COLO829 (cell line): ENCODE results near the gene OR2T1.
"Not testable (repeated sequence)": the region's sequence is repeated elsewhere in the genome, so short reads cannot be mapped to it uniquely, and the experiment has no call there.

ENCODE experiments used
- DNase-seq: peaks from one replicate; pipeline ENCODE4 v3.0.0; 2012; ENCODE audit warnings: low spot score

Gene OR2T1

GRCh38 chr1:248402748-248403147 is at the start of gene OR2T1:
Gene OR2T1, plus strand, starts transcription at chr1:248403048. Its CDS starts 3,100 bp downstream, at chr1:248406148.
- no peak for DNase-seq

GRCh38 chr1:248359415-248359814 is 43.4 kb upstream of the OR2T1 start:
- DNase-seq: no peak

- peak; percentile 32 for DNase-seq
Observed at GRCh38 chr1:248361121-248361715, 41.6 kb upstream of the OR2T1 start, which contains the start of gene OR2T4. Gene OR2T4, plus strand, starts transcription at chr1:248361665. Its CDS starts 0 bp downstream, at chr1:248361665.

GRCh38 chr1:248366609-248367008 is 36.2 kb upstream of the OR2T1 start:
- DNase-seq: no peak

- DNase-seq: no peak
Observed at GRCh38 chr1:248372394-248372793, 30.5 kb upstream of the OR2T1 start.

GRCh38 chr1:248373761-248374160 is 29.1 kb upstream of the OR2T1 start:
- DNase-seq: no peak

GRCh38 chr1:248375446-248375845 is 27.4 kb upstream of the OR2T1 start, which contains the start of gene OR2T6:
Gene OR2T6, plus strand, starts transcription at chr1:248375746. Its CDS starts 11,863 bp downstream, at chr1:248387609.
- no peak for DNase-seq

GRCh38 chr1:248376916-248377315 is 25.9 kb upstream of the OR2T1 start:
- DNase-seq: no peak

- DNase-seq: no peak
Observed at GRCh38 chr1:248380854-248381253, 22.0 kb upstream of the OR2T1 start.

- no peak for DNase-seq
Observed at GRCh38 chr1:248388426-248388825, 14.4 kb upstream of the OR2T1 start.

- no peak for DNase-seq
Observed at GRCh38 chr1:248393050-248393449, 9.8 kb upstream of the OR2T1 start.

GRCh38 chr1:248404024-248404423 is 1.2 kb downstream of the OR2T1 start:
- DNase-seq: peak; percentile 66

- no peak for DNase-seq
Observed at GRCh38 chr1:248406721-248407692, 4.2 kb downstream of the OR2T1 start.

- no peak for DNase-seq
Observed at GRCh38 chr1:248416226-248416625, 13.4 kb downstream of the OR2T1 start.

GRCh38 chr1:248417854-248418253 is 15.0 kb downstream of the OR2T1 start:
- no peak for DNase-seq

- no peak for DNase-seq
Observed at GRCh38 chr1:248421384-248421783, 18.5 kb downstream of the OR2T1 start.

GRCh38 chr1:248427526-248428191 is 24.8 kb downstream of the OR2T1 start:
- not testable (repeated sequence) for DNase-seq

- not testable (repeated sequence) for DNase-seq
Observed at GRCh38 chr1:248428192-248428533, 25.3 kb downstream of the OR2T1 start.

GRCh38 chr1:248431683-248432082 is 28.8 kb downstream of the OR2T1 start:
- DNase-seq: not testable (repeated sequence)

GRCh38 chr1:248432201-248432600 is 29.4 kb downstream of the OR2T1 start:
- DNase-seq: not testable (repeated sequence)

- DNase-seq: not testable (repeated sequence)
Observed at GRCh38 chr1:248433811-248434415, 31.1 kb downstream of the OR2T1 start.

GRCh38 chr1:248434913-248435312 is 32.1 kb downstream of the OR2T1 start:
- not testable (repeated sequence) for DNase-seq
